GM12865 (cell line): ENCODE data around the gene ADSS1.

Experiments used
- DNase-seq: peaks from one replicate; pipeline ENCODE4 v3.0.0; 2010; ENCODE audit warnings: low read depth
- H3K4me3 ChIP-seq: 2 replicates; pipeline ENCODE4 v1.5.1; 2011; ENCODE audit warnings: mild to moderate bottlenecking, low read depth, low read length, control low read depth
- TF ChIP-seq, protein P1 (sequence below): IDR thresholded peaks from 2 replicates; pipeline ENCODE4 v1.5.1; 2011; ENCODE audit warnings: low read length, control low read depth, low read depth, inconsistent platforms; ENCODE audit not compliant: insufficient read depth; ENCODE audit errors: missing control alignments

The ADSS1 gene

DNA sequence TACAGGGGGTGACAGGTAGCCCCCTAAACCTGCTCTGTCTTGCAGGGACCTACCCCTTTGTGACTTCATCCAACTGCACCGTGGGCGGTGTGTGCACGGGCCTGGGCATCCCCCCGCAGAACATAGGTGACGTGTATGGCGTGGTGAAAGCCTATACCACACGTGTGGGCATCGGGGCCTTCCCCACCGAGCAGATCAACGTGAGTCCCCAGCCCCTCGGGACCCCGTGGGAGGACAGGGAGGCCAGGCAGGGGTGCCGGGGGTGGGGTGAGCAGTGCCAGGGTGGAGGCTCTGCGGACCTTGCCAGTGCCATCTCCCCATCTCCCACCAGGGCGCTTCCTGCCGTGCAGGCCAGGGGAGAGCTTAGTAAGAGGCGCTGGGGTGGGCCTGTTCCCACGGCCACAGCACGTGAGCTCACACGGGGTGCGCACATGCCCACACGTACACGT is 17.8 kb downstream of the ADSS1 start:
- TF ChIP-seq, protein P1, sequence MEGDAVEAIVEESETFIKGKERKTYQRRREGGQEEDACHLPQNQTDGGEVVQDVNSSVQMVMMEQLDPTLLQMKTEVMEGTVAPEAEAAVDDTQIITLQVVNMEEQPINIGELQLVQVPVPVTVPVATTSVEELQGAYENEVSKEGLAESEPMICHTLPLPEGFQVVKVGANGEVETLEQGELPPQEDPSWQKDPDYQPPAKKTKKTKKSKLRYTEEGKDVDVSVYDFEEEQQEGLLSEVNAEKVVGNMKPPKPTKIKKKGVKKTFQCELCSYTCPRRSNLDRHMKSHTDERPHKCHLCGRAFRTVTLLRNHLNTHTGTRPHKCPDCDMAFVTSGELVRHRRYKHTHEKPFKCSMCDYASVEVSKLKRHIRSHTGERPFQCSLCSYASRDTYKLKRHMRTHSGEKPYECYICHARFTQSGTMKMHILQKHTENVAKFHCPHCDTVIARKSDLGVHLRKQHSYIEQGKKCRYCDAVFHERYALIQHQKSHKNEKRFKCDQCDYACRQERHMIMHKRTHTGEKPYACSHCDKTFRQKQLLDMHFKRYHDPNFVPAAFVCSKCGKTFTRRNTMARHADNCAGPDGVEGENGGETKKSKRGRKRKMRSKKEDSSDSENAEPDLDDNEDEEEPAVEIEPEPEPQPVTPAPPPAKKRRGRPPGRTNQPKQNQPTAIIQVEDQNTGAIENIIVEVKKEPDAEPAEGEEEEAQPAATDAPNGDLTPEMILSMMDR, result no peak
- H3K4me3 ChIP-seq, result no peak overlapping the region
- no peak for DNase-seq

DNA sequence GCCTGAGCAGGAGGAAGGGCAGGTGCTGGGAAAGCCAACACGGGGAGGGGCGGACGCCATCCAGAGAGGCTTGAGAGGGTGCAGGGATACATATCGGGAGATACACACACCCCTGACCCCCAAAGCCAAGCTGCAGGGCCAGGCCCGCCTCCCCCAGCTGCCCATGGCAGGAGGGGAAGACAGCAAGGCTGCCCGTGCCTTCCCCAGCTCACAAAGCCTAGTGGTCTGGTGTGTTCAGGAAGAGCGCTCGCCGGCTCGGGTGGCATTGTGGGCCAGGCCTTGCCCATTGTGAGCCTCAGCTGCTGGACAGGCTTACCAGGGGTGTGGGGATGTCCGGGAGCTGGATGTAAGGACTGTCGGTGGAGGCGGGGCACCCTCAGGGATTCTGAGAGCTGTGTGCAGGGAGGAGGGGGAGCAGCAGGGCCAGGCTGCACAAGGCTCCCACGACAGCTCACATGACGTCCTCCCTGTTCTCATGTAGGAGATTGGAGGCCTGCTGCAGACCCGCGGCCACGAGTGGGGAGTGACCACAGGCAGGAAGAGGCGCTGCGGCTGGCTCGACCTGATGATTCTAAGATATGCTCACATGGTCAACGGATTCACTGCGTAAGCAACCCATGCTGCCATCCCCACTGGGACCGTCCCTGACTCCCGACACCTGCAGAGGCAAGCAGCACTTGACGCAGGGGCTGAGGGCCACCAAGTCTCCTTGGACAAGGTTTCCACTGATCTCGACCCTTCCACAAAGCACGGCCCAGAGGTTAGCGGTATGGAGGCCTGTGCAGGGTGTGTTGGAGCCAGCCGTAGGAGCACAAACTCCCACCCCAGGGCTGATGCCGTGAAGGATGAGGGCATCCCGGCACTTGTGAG is 18.8 kb downstream of the ADSS1 start:
- DNase-seq, result no peak
- no peak overlapping the region for H3K4me3 ChIP-seq
- TF ChIP-seq, protein P1, result no peak

DNA sequence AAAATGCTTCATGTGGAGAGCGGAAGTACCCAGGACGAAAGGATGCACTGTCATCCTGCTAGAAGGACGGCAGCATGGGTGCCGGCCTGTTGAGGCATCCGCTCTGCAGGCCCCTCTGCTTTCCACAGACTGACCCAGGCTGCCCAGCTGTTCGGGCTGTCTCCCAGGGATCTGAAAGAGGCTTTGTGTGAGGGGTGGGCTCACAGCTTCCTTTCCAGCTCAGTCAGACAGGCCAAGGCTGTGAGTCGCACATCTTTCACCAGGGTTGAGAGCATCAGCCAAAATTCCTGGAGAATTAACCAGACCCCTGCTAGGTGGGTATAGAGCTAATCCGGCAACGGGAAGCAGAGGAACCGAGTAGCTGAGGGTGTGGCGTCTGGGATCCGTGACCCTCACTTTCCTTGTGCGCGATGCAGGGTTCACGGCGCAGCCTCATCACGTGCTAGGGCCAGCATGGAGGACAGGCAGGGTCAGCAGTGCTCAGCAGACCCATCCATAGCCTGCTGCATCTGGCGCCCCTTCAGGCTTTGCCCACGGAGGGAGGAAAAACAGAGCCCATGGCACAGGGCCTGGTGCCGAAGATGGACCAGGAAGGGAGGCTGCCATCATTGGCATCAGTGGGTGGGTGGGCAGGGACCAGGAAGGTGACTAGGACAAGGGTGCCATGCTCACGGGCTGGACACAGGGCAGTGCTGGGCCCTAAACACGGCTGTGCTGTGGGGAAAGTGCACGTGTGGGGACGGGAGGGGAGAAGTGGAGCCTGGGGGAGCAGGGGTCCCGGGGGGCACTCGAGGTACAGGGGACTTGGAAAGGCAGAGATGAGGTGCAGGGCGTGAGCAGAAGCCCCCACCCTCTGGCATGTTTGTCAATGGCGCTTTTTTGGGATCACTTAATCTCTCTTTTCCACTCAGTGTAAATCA is 19.7 kb downstream of the ADSS1 start:
- TF ChIP-seq, protein P1, result no peak
- DNase-seq, result no peak

DNA sequence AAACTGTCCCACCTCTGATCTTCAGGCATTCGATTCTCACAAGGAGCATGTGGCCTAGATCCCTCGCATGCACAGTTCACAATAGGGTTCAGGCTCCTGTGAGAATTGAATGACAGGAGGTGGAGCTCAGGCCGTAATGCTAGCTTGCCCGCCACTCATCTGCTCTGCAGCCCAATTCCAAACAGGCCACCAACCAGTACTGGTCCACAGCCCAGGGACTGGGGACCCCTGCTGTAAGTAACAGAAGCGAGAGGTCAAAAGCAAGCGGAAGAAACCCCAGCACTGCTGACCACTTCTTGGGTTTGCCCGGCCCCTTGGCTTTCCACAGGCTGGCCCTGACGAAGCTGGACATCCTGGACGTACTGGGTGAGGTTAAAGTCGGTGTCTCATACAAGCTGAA is 20.5 kb downstream of the ADSS1 start:
- H3K4me3 ChIP-seq, result no peak overlapping the region
- DNase-seq, result no peak
- TF ChIP-seq, protein P1, result no peak

More for the DNA sequence above, 19.7 kb downstream of the ADSS1 start:
- H3K4me3 ChIP-seq, result no peak overlapping the region

DNA sequence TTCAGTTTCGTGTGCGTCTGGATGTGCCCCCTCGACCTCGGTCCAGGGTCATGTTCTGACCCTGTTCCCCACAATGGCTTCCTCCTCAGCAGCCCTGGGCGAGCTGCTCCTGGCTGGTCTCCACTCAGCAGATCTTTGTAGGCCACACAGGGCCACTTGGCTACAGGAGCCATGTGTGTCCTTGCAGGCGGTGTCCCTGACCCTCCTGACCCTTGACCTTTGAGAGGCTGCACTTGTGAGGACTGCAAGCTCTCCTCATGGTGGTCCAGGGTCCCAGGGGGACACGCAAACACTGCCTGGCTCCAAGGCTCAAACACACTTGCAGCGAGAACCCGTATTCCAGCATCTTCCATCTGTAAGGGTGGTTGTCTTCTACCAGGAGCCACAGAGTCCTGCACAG is 21.4 kb downstream of the ADSS1 start:
- TF ChIP-seq, protein P1, result no peak
- no peak overlapping the region for H3K4me3 ChIP-seq
- no peak for DNase-seq

DNA sequence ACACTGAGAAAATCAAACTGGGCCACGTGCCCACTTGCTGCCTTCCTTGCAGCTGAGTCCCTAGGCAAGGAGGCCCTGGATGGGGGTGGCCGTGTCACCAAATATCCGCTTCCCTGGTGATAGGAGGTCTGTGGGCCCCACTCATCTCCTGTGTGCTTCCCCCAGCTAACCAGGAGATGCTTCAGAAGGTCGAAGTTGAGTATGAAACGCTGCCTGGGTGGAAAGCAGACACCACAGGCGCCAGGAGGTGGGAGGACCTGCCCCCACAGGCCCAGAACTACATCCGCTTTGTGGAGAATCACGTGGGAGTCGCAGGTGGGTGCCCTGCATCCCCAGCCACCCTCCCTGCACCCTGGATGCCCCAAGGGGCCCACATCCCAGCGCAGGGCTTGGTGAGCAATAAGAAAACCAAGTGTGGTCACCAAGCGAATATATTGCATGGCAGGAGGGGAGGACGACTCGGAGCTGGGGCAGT is 22.1 kb downstream of the ADSS1 start:
- TF ChIP-seq, protein P1, result no peak
- H3K4me3 ChIP-seq, result no peak overlapping the region
- peak; percentile 57 for DNase-seq
